Measurements from ENCODE around the gene RTP2. TPM values are rescaled to one million over a fixed set of nuclear protein-coding genes. Genes with fewer than 3 reads are reported as not detected.
A peak's percentile ranks its signal among the peaks of the same experiment; 100 is the strongest.

Gene RTP2
- total and polyA plus RNA-seq, 9 of the 15 experiments (the other 6 are each of a cell fraction or from before 2014, with no cell fraction given) = not detected

DNA sequence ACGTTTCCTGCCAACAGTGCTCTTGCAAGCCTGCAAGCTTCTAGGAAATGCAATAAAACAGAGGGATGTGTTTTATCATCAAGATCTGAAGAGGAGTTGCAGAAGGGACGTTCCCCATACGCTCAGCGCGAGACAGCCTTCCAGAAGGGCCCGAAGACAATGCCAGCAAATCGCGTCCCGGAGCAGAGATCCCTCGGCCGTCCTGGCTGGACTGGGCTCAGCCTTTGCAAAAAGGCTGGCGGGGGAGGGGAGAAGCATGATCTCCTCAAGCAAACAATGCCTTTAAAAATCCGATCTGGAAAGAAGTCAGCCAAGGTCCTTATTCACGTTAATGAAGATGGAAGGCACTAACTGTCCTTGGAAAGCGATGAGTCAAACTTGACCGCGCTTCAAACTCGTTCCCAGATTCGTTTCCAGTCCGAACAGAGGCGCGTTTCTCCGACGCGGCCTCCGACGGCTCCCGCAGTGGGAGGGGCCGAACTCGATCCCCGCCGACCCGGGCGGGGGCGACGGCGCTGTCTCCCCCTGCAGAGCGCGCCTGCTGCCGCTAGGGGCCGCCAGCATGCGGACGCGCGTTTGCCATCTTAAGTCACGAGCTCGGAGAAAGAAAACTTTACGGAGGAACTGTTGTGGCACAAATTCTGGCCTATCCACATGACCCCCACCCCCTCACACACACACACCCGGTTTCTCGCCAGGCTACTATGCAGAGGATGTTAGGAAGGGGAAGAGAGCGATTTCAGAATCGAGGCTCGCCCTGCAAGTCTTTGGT is 37.4 kb upstream of the RTP2 start (continued):
- TF ChIP-seq ZNF431 (CRISPR knock-in tag; IDR thresholded peaks at IDR 0.05) (no peak), RCOR1 (IDR thresholded peaks at IDR 0.05; ENCODE audit: borderline replicate concordance in 1 of 2, low read depth in 2 of 2, low read length in 2 of 2) (peak in 1 of 2 experiments; percentile 13; a peak in 1 of 4 replicates), CCNT2 (IDR thresholded peaks at IDR 0.05; ENCODE audit: borderline replicate concordance, extremely low read depth, insufficient read length, low read depth, low read length) (peak; percentile 86), MBD2 (IDR thresholded peaks at IDR 0.05; ENCODE audit: borderline replicate concordance, low read depth) (no peak), ZFP91 (CRISPR knock-in tag; IDR thresholded peaks at IDR 0.05) (no peak), HCFC1 (IDR thresholded peaks at IDR 0.05; ENCODE audit: low read depth, low read length) (peak; percentile 46; the same call in 1 of the 2 replicates), E2F6 (IDR thresholded peaks at IDR 0.05; ENCODE audit: borderline replicate concordance in 1 of 2, extremely low read depth in 1 of 2, insufficient read depth in 1 of 2, insufficient read length in 1 of 2, low read depth in 1 of 2, low read length in 1 of 2, poor library complexity in 1 of 2, severe bottlenecking in 1 of 2) (peak in 1 of 2 experiments; percentile 86), TRIM24 (IDR thresholded peaks at IDR 0.05) (0 out of 4 replicates have a peak, but pooled peaks of 1 of the 2 experiments have one; percentile 19), HMG20B (CRISPR knock-in tag; IDR thresholded peaks at IDR 0.05) (no peak), TAF1 (IDR thresholded peaks at IDR 0.05; ENCODE audit: control insufficient read depth, extremely low read depth, insufficient read depth, low read length, severe bottlenecking) (no peak), ZFP36 (IDR thresholded peaks at IDR 0.05; ENCODE audit: low read depth, low read length, partially characterized antibody) (no peak), RB1 (IDR thresholded peaks at IDR 0.05; ENCODE audit: low read depth) (peak; percentile 91), ZEB2 (IDR thresholded peaks at IDR 0.05) (no peak), PHF20 (IDR thresholded peaks at IDR 0.05; ENCODE audit: partially characterized antibody) (peak; percentile 54), ZNF23 (CRISPR knock-in tag; IDR thresholded peaks at IDR 0.05) (no peak), CBX1 (IDR thresholded peaks at IDR 0.05; ENCODE audit: low read depth) (0 out of 2 replicates have a peak, but pooled peaks have one; percentile 31), NFIC (IDR thresholded peaks at IDR 0.05) (0 out of 2 replicates have a peak, but pooled peaks have one; percentile 25), XRCC4 (IDR thresholded peaks at IDR 0.05; ENCODE audit: extremely low read depth, insufficient read depth, insufficient read length) (no peak), ZNF232 (CRISPR knock-in tag; IDR thresholded peaks at IDR 0.05) (no peak)
- TF ChIP-seq, protein P1, sequence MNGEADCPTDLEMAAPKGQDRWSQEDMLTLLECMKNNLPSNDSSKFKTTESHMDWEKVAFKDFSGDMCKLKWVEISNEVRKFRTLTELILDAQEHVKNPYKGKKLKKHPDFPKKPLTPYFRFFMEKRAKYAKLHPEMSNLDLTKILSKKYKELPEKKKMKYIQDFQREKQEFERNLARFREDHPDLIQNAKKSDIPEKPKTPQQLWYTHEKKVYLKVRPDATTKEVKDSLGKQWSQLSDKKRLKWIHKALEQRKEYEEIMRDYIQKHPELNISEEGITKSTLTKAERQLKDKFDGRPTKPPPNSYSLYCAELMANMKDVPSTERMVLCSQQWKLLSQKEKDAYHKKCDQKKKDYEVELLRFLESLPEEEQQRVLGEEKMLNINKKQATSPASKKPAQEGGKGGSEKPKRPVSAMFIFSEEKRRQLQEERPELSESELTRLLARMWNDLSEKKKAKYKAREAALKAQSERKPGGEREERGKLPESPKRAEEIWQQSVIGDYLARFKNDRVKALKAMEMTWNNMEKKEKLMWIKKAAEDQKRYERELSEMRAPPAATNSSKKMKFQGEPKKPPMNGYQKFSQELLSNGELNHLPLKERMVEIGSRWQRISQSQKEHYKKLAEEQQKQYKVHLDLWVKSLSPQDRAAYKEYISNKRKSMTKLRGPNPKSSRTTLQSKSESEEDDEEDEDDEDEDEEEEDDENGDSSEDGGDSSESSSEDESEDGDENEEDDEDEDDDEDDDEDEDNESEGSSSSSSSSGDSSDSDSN (IDR thresholded peaks at IDR 0.05; ENCODE audit: borderline replicate concordance in 1 of 2, low read depth in 2 of 2, low read length in 2 of 2) = no peak; a peak in 2 of 4 replicates
- TF ChIP-seq, protein P2, sequence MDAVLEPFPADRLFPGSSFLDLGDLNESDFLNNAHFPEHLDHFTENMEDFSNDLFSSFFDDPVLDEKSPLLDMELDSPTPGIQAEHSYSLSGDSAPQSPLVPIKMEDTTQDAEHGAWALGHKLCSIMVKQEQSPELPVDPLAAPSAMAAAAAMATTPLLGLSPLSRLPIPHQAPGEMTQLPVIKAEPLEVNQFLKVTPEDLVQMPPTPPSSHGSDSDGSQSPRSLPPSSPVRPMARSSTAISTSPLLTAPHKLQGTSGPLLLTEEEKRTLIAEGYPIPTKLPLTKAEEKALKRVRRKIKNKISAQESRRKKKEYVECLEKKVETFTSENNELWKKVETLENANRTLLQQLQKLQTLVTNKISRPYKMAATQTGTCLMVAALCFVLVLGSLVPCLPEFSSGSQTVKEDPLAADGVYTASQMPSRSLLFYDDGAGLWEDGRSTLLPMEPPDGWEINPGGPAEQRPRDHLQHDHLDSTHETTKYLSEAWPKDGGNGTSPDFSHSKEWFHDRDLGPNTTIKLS (IDR thresholded peaks at IDR 0.05; ENCODE audit: borderline replicate concordance, low read depth) = peak; percentile 33; the same call in 1 of the 2 replicates

Data from K562 (cell line).